Esophagus squamous epithelium (tissue), 4 donors: ENCODE data around the gene KLRF2.

Source experiments
- CTCF ChIP-seq, 6 experiments: fragments of 450-650 bp in 4 of 6; fragments of 200-600 bp in 2 of 6; sonication (generic) in 2 of 6; IDR thresholded peaks; one replicate each; pipeline ENCODE4 v1.5.1; 2016 to 2019; ENCODE audit warnings: antibody characterized with exemption in 6 of 6, mild to moderate bottlenecking in 4 of 6, moderate library complexity in 4 of 6
- POLR2A ChIP-seq, 4 donors: fragments of 450-650 bp; IDR thresholded peaks; one replicate each; pipeline ENCODE4 v1.6.1; 2017; ENCODE audit warnings: antibody characterized with exemption in 4 of 4, mild to moderate bottlenecking in 4 of 4, moderate library complexity in 3 of 4

- TF ChIP-seq CTCF (IDR thresholded peaks at IDR 0.05): no peak
- TF ChIP-seq POLR2A (IDR thresholded peaks at IDR 0.05): no peak
Observed at GRCh38 chr12:9931245-9931644, 50.0 kb downstream of the KLRF2 start.
